GM12878 (cell line): ENCODE results near the gene PSMC6. TPM values are rescaled to one million over a fixed set of nuclear protein-coding genes. Genes with fewer than 3 reads are reported as not detected.
A peak's percentile ranks its signal among the peaks of the same experiment; 100 is the strongest.

Source experiments
- CBFB ChIP-seq: IDR thresholded peaks from 2 replicates; pipeline ENCODE4 v1.6.1; 2016; ENCODE audit warnings: antibody characterized with exemption, low read depth
- EED ChIP-seq: sonication (generic); IDR thresholded peaks from 2 replicates; pipeline ENCODE4 v1.6.1; 2016; ENCODE audit warnings: antibody characterized with exemption, low read depth
- ETV6 ChIP-seq, 2 experiments: fragments of 450-650 bp in 1 of 2; IDR thresholded peaks in 1 of 2; conservative IDR thresholded peaks in 1 of 2; 2 replicates each; pipeline ENCODE4 v1.6.1; 2014; ENCODE audit warnings: antibody characterized with exemption in 1 of 2, borderline replicate concordance in 1 of 2, low read depth in 1 of 2, mild to moderate bottlenecking in 1 of 2, moderate library complexity in 1 of 2
- HDAC6 ChIP-seq: fragments of 200-600 bp; sonication (generic); IDR thresholded peaks from one replicate; pipeline ENCODE4 v1.8.0; 2017; ENCODE audit warnings: antibody characterized with exemption; ENCODE audit not compliant: unreplicated experiment
- JUND ChIP-seq: IDR thresholded peaks from 2 replicates; pipeline ENCODE4 v1.6.1; 2012; ENCODE audit warnings: low read depth, mild to moderate bottlenecking, low read length, improper control_type of control experiment, moderate library complexity
- NR2F1 ChIP-seq: fragments of 450-650 bp; conservative IDR thresholded peaks from 2 replicates; pipeline ENCODE4 v1.6.1; 2017; ENCODE audit warnings: mild to moderate bottlenecking
- POLR2AphosphoS5 ChIP-seq: IDR thresholded peaks from 2 replicates; pipeline ENCODE4 v1.6.1; 2011; ENCODE audit warnings: mild to moderate bottlenecking, low read length, inconsistent platforms
- RFX5 ChIP-seq: IDR thresholded peaks from 2 replicates; pipeline ENCODE4 v1.6.1; 2011; ENCODE audit warnings: low read depth, low read length, improper control_type of control experiment
- SMAD1 ChIP-seq: fragments of 450-650 bp; IDR thresholded peaks from 2 replicates; pipeline ENCODE4 v1.6.1; 2018; ENCODE audit warnings: mild to moderate bottlenecking, low read depth; ENCODE audit not compliant: partially characterized antibody
- STAT3 ChIP-seq: IDR thresholded peaks from 2 replicates; pipeline ENCODE4 v1.6.1; 2011; ENCODE audit warnings: low read depth, low read length, improper control_type of control experiment
- polyA plus RNA-seq, 11 experiments: library from polyadenylated mRNA; depleted of rRNA in 4 of 11; unstranded in 6 of 11; stranded (reverse) in 5 of 11; fragments of >200 nt; fragmentation: Nextera tagmentation in 4 of 11; fragmentation: Illumina TruSeq in 1 of 11; extraction: Ambion mirVana in 4 of 11; extraction: Trizol in 1 of 11; gene quantifications; 1 replicate in 1 of 11; 2 replicates in 10 of 11; pipeline versions ENCODE4 v1.2.1 to v1.2.3, GENCODE V29; 2011 to 2016; ENCODE audit warnings: inconsistent platforms in 2 of 11, missing spikeins in 2 of 11, low read depth in 1 of 11
- total RNA-seq, 4 experiments: library from RNA; depleted of rRNA in 3 of 4; stranded (reverse); fragments of >200 nt in 3 of 4; fragmentation: Illumina TruSeq in 1 of 4; extraction: Trizol in 1 of 4; gene quantifications; 2 replicates each; pipeline versions ENCODE4 v1.2.1 to v1.2.3, GENCODE V29; 2013 to 2021
- TF ChIP-seq, protein P1 (sequence below): fragments of 450-650 bp; conservative IDR thresholded peaks from 2 replicates; pipeline ENCODE4 v1.6.1; 2017; ENCODE audit warnings: mild to moderate bottlenecking, moderate library complexity
- TF ChIP-seq, protein P2 (sequence below): IDR thresholded peaks from 2 replicates; pipeline ENCODE4 v1.6.1; 2011; ENCODE audit warnings: borderline replicate concordance, low read depth, mild to moderate bottlenecking, moderate library complexity, low read length; ENCODE audit not compliant: insufficient read depth, poor library complexity, severe bottlenecking
- TF ChIP-seq, protein P3 (sequence below): IDR thresholded peaks from 2 replicates; pipeline ENCODE4 v1.6.1; 2012; ENCODE audit warnings: mild to moderate bottlenecking, low read depth, low read length
- TF ChIP-seq, protein P4 (sequence below): fragments of 450-650 bp; IDR thresholded peaks from 2 replicates; pipeline ENCODE4 v1.6.1; 2017; ENCODE audit warnings: borderline replicate concordance
- TF ChIP-seq, protein P5 (sequence below): fragments of 450-650 bp; IDR thresholded peaks from 2 replicates; pipeline ENCODE4 v1.6.1; 2016; ENCODE audit warnings: mild to moderate bottlenecking

Gene PSMC6
- total and polyA plus RNA-seq, 10 of the 15 experiments (the other 5 are each of a cell fraction or from before 2014, with no cell fraction given), result 71.4 to 192 (median 153) TPM

DNA sequence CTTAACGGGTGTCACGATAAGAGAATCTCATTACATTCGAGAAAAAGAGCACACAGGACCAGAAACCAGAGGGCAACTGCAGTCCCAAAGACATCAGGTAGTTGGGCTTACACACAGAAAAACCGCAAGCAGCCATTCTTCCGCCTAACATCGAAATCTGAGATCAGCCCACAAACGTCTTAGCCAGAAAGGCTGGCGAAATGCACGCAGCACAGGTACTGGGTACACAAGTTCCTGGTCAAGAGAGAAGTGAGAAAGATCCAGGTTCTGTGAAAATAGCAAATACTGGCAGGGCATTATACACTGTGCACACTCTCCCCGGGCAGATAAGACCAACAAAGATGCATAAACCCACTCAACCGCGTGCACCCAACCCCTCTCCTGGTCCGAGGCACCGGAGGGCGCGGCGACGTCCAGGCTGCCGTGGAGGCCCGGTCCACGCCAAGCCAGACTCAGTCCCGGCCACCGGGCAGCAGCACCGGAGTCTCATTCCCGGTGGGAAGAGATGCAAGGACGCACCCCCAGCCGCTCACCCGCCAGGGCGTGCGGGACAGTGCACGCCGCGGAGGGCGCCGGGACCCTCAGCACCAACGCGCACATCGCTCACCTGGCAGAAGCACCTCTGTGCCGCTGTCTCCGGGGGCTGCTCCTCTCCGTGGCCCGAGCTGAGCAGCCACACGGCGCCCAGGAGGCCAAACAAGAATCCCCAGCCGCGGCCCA, 12.1 kb upstream of the PSMC6 start (continued):
- TF ChIP-seq, protein P1, sequence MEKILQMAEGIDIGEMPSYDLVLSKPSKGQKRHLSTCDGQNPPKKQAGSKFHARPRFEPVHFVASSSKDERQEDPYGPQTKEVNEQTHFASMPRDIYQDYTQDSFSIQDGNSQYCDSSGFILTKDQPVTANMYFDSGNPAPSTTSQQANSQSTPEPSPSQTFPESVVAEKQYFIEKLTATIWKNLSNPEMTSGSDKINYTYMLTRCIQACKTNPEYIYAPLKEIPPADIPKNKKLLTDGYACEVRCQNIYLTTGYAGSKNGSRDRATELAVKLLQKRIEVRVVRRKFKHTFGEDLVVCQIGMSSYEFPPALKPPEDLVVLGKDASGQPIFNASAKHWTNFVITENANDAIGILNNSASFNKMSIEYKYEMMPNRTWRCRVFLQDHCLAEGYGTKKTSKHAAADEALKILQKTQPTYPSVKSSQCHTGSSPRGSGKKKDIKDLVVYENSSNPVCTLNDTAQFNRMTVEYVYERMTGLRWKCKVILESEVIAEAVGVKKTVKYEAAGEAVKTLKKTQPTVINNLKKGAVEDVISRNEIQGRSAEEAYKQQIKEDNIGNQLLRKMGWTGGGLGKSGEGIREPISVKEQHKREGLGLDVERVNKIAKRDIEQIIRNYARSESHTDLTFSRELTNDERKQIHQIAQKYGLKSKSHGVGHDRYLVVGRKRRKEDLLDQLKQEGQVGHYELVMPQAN, result 0 out of 2 replicates have a peak, but pooled peaks have one; percentile 63
- TF ChIP-seq ETV6 (conservative IDR thresholded peaks at IDR 0.05 in 1 of 2, IDR thresholded peaks at IDR 0.05 in 1 of 2; ENCODE audit: borderline replicate concordance in 1 of 2, low read depth in 1 of 2), result peak in 1 of 2 experiments; percentile 17; a peak in 1 of 4 replicates
- TF ChIP-seq, protein P2, sequence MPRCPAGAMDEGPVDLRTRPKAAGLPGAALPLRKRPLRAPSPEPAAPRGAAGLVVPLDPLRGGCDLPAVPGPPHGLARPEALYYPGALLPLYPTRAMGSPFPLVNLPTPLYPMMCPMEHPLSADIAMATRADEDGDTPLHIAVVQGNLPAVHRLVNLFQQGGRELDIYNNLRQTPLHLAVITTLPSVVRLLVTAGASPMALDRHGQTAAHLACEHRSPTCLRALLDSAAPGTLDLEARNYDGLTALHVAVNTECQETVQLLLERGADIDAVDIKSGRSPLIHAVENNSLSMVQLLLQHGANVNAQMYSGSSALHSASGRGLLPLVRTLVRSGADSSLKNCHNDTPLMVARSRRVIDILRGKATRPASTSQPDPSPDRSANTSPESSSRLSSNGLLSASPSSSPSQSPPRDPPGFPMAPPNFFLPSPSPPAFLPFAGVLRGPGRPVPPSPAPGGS, result no peak
- TF ChIP-seq NR2F1, result no peak
- 0 out of 2 replicates have a peak, but pooled peaks have one; percentile 23 for TF ChIP-seq EED
- TF ChIP-seq, protein P3, sequence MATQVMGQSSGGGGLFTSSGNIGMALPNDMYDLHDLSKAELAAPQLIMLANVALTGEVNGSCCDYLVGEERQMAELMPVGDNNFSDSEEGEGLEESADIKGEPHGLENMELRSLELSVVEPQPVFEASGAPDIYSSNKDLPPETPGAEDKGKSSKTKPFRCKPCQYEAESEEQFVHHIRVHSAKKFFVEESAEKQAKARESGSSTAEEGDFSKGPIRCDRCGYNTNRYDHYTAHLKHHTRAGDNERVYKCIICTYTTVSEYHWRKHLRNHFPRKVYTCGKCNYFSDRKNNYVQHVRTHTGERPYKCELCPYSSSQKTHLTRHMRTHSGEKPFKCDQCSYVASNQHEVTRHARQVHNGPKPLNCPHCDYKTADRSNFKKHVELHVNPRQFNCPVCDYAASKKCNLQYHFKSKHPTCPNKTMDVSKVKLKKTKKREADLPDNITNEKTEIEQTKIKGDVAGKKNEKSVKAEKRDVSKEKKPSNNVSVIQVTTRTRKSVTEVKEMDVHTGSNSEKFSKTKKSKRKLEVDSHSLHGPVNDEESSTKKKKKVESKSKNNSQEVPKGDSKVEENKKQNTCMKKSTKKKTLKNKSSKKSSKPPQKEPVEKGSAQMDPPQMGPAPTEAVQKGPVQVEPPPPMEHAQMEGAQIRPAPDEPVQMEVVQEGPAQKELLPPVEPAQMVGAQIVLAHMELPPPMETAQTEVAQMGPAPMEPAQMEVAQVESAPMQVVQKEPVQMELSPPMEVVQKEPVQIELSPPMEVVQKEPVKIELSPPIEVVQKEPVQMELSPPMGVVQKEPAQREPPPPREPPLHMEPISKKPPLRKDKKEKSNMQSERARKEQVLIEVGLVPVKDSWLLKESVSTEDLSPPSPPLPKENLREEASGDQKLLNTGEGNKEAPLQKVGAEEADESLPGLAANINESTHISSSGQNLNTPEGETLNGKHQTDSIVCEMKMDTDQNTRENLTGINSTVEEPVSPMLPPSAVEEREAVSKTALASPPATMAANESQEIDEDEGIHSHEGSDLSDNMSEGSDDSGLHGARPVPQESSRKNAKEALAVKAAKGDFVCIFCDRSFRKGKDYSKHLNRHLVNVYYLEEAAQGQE, result no peak
- peak; percentile 61 for TF ChIP-seq HDAC6
- no peak for TF ChIP-seq SMAD1
- TF ChIP-seq, protein P4, sequence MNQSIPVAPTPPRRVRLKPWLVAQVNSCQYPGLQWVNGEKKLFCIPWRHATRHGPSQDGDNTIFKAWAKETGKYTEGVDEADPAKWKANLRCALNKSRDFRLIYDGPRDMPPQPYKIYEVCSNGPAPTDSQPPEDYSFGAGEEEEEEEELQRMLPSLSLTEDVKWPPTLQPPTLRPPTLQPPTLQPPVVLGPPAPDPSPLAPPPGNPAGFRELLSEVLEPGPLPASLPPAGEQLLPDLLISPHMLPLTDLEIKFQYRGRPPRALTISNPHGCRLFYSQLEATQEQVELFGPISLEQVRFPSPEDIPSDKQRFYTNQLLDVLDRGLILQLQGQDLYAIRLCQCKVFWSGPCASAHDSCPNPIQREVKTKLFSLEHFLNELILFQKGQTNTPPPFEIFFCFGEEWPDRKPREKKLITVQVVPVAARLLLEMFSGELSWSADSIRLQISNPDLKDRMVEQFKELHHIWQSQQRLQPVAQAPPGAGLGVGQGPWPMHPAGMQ, result no peak
- TF ChIP-seq STAT3, result no peak
- TF ChIP-seq, protein P5, sequence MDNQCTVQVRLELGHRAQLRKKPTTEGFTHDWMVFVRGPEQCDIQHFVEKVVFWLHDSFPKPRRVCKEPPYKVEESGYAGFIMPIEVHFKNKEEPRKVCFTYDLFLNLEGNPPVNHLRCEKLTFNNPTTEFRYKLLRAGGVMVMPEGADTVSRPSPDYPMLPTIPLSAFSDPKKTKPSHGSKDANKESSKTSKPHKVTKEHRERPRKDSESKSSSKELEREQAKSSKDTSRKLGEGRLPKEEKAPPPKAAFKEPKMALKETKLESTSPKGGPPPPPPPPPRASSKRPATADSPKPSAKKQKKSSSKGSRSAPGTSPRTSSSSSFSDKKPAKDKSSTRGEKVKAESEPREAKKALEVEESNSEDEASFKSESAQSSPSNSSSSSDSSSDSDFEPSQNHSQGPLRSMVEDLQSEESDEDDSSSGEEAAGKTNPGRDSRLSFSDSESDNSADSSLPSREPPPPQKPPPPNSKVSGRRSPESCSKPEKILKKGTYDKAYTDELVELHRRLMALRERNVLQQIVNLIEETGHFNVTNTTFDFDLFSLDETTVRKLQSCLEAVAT, result peak; percentile 82
- no peak for TF ChIP-seq JUND
- TF ChIP-seq RFX5, result no peak
- no peak for TF ChIP-seq POLR2AphosphoS5
- TF ChIP-seq CBFB, result peak; percentile 94
